ENCODE results near the gene RGCC. TPM values are rescaled to one million over a fixed set of nuclear protein-coding genes. Genes with fewer than 3 reads are reported as not detected.

The RGCC gene
- total RNA-seq, 1 experiment from 2014 or later = not detected

- Mint-ChIP-seq H3K27ac (no peak overlapping the region), H3K27me3 (ENCODE audit: low read depth) (peaks cover 2% of the 10 kb centered on the region), H3K9me3 (peaks cover 0 to 2% of the 10 kb centered on the region in 2 experiments; a peak in 1 of 5 replicates), H3K36me3 (ENCODE audit: insufficient read depth in 1 of 3, low read depth in 3 of 3) (peaks cover 0 to 4% (median 0%) of the 10 kb centered on the region in 3 experiments; a peak in 1 of 7 replicates), H3K4me1 (peaks cover 0 to 3% of the 10 kb centered on the region in 2 experiments; a peak in 1 of 4 replicates), H3K4me3 (no peak overlapping the region)
- Histone ChIP-seq H3T11ph (ENCODE audit: low read length) (no peak overlapping the region), H3K79me2 (ENCODE audit: insufficient read depth, low read length) (no peaks in the 10 kb centered on the region), H3K23me2 (ENCODE audit: insufficient read length, low read depth, low read length, poor library complexity, severe bottlenecking) (no peaks in the 10 kb centered on the region), H2AK5ac (ENCODE audit: insufficient read length, low read length) (no peak overlapping the region), H3K23ac (ENCODE audit: insufficient read length, low read depth, low read length) (no peak overlapping the region), H3K9ac (ENCODE audit: extremely low read depth, insufficient read length, low read length) (no peak overlapping the region), H4K91ac (ENCODE audit: insufficient read length, low read depth, low read length) (no peak overlapping the region), H4K8ac (replicated peaks; ENCODE audit: insufficient read length, low read depth, low read length) (no peak overlapping the region), H3K27ac (ENCODE audit: insufficient read length, low read depth, low read length) (no peak overlapping the region), H2AFZ (ENCODE audit: low read length) (no peak overlapping the region), H4K5ac (ENCODE audit: insufficient read length, low read depth, low read length) (no peak overlapping the region), H3K27me3 (ENCODE audit: insufficient read depth, low read length) (no peaks in the 10 kb centered on the region), H4K20me1 (ENCODE audit: control insufficient read depth, insufficient read depth, insufficient read length) (no peaks in the 10 kb centered on the region), H3K4me1 (ENCODE audit: insufficient read depth, low read length) (no peaks in the 10 kb centered on the region), H3K14ac (ENCODE audit: insufficient read depth, low read length) (no peak overlapping the region), H3K4ac (ENCODE audit: low read depth, low read length) (no peak overlapping the region), H2BK5ac (ENCODE audit: insufficient read length, low read length) (no peak overlapping the region), H2BK120ac (ENCODE audit: low read depth, low read length, poor library complexity, severe bottlenecking) (no peak overlapping the region), H3K9me3 (ENCODE audit: control insufficient read depth, low read depth, low read length) (no peaks in the 10 kb centered on the region), H2BK20ac (ENCODE audit: low read depth, low read length, poor library complexity, severe bottlenecking) (no peak overlapping the region), H3K18ac (ENCODE audit: insufficient read length, low read depth, low read length) (no peak overlapping the region), H3K56ac (ENCODE audit: insufficient read length, low read depth, low read length) (no peak overlapping the region), H3K79me1 (ENCODE audit: insufficient read depth, low read depth, low read length, poor library complexity, severe bottlenecking) (no peaks in the 10 kb centered on the region), H2BK12ac (ENCODE audit: insufficient read length, low read depth, low read length) (no peak overlapping the region), H2BK15ac (ENCODE audit: low read depth, low read length) (no peak overlapping the region), H3K4me2 (ENCODE audit: insufficient read depth, insufficient read length, low read length) (no peak overlapping the region)
- no CpG with 5 or more reads among the region's 11 CpGs for WGBS (ENCODE audit: extremely low coverage, insufficient read length, low lambda C conversion rate)
- DNase-seq = no peak
- no peak for TF ChIP-seq CTCF (conservative IDR thresholded peaks at IDR 0.05)
Observed at GRCh38 chr13:41513600-41513999, 56.2 kb downstream of the RGCC start.

Data from H9 (cell line).